GM12875 (cell line): ENCODE data around the gene OTOGL.

Source experiments
- H3K4me3 ChIP-seq: one replicate; pipeline ENCODE4 v1.5.1; 2011; ENCODE audit warnings: low read depth, low read length, control low read depth
- TF ChIP-seq, protein P1 (sequence below): IDR thresholded peaks from 2 replicates; pipeline ENCODE4 v1.5.1; 2011; ENCODE audit warnings: low read depth, mild to moderate bottlenecking, control low read depth, inconsistent platforms, low read length, moderate library complexity, borderline replicate concordance; ENCODE audit not compliant: insufficient read depth

OTOGL gene

DNA sequence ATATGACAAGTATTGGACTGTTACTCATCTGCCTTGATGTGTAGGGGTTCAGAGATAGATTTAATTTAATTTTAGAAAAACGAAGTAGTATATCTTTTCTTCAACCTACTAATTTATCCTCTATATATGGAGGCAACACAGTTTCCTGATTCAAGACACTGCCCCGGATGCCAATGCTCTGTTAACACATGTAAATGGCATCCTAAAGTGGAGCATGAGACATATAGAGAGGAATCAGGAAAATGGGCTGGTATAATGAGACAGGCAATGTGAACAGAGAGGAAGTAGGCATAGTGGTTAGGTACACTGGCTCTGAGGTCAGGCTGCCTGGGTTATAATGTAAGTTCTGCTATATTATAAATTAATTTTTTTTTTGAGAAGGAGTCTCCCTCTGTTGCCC is 85.6 kb downstream of the OTOGL start:
- TF ChIP-seq, protein P1, sequence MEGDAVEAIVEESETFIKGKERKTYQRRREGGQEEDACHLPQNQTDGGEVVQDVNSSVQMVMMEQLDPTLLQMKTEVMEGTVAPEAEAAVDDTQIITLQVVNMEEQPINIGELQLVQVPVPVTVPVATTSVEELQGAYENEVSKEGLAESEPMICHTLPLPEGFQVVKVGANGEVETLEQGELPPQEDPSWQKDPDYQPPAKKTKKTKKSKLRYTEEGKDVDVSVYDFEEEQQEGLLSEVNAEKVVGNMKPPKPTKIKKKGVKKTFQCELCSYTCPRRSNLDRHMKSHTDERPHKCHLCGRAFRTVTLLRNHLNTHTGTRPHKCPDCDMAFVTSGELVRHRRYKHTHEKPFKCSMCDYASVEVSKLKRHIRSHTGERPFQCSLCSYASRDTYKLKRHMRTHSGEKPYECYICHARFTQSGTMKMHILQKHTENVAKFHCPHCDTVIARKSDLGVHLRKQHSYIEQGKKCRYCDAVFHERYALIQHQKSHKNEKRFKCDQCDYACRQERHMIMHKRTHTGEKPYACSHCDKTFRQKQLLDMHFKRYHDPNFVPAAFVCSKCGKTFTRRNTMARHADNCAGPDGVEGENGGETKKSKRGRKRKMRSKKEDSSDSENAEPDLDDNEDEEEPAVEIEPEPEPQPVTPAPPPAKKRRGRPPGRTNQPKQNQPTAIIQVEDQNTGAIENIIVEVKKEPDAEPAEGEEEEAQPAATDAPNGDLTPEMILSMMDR = no peak

DNA sequence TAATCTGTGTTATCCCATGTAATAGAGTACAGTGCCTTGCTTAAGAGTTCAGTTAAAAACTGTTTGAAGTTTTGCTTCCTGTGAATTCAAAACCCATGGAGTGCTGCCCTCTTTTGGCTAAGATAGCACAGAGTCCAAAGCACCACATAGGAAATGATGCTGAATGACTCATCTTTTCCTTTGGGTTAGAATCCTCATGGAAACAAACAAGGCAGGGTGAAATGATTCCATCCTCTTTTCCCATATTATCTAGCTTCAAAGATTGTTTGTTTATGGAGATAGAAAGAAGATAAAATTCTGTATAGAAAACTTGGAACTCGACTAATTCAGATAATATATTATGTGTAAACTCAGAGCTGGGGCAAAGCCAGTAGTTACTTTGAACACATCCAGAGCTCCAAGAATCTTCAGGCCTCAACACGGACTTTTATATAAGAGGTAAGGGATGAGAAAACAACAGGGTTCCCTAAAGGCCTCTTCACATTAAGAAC is 87.4 kb downstream of the OTOGL start:
- H3K4me3 ChIP-seq = no peak overlapping the region
- TF ChIP-seq, protein P1 = peak; percentile 54

More for the DNA sequence above, 85.6 kb downstream of the OTOGL start:
- H3K4me3 ChIP-seq = no peak overlapping the region

DNA sequence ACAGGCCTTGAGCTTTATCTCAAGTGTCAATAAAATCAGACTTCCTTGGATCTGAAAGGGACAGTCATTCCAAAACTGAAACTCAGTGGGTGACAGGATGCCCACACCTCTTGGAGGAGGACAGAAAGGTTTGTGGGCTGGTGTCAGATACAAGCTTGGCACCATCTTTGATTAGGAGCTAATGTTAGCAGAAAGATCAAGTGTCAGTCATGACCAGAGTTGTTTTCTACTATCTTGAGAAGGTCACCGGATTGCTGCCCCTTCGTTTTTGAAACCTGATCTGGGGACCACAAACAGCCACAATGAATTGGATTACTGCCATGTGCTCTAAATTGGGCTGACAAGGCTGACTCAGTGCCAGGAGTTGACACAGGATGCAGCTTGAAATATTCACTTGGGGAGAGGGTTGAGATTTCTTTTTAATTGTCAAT is 88.3 kb downstream of the OTOGL start:
- TF ChIP-seq, protein P1 = no peak
- no peak overlapping the region for H3K4me3 ChIP-seq

DNA sequence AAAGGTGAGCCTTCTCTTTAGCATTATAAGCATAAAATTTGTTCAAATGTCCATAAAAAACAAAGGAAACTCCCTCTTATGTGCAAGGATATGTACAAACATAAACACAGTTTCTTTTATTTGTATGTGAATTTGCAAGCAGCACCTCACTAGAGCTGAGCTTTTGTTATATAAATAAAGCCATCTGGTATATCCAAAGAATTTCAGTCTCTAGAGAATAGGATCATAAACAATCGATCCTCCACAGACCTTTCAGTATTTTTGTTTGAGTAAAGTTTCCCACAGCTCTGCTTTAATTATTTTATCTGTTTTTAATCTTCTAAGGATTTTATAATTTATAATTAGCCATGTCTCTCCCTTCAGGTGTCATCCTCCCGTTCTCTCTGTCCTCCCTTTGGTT is 89.2 kb downstream of the OTOGL start:
- H3K4me3 ChIP-seq = no peak overlapping the region
- TF ChIP-seq, protein P1 = no peak

DNA sequence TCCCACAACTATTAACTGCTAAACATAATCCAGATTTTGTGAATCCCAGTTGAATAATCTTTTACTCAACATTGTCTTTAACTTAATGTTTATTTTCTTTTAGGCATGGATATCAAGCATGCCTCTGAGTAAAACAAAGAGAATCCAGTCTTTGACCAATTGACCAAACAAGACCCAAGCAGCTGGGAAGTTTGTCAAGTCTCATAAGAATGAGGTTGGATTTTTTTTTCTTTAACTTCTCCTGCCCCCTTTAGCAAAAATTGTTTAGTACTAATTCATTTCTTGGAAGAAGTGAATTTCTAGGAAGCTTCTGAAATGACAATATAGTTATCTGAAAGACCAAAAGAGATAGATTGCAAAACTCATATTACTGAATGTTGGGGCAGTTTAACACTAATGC is 89.9 kb downstream of the OTOGL start:
- H3K4me3 ChIP-seq = no peak overlapping the region
- TF ChIP-seq, protein P1 = no peak

DNA sequence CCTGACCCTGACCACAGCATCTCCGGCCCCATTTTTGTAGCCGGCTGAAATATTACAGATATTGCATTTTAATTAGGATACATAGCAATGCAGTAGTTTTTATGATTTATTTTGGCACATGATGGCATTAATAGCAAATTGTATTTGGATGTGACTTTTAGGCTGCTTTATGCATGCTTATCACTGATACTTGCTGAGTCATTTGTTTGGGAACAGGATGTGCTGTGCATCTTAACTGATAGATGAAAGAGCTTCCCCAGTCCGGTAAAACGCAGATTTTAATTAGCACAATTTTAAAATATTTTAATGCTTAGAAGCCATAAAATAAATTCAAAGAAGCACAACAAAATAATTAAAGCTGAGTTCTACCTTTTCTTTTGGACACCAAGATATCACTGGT is 90.7 kb downstream of the OTOGL start:
- no peak overlapping the region for H3K4me3 ChIP-seq
- TF ChIP-seq, protein P1 = no peak

DNA sequence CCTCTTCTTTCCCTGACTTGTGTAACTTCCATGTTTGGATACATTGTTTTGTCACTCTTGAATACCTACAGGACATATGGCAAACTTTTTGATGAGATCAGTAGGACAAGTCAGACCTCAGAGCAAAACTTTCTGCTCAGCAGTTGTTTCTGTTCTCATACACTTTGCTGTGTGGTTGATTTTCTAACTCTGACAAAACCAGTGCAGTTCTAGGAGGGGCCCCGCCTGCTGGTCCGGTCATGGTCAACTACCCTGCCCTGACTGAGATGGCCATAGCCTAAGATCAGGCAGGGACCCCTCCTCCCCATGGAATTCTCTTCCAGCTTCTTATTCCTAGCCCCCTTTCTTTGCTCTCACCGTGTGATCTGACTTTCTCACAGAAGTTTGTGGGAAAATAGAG is 92.8 kb downstream of the OTOGL start:
- TF ChIP-seq, protein P1 = no peak

More for the DNA sequence above, 92.8 kb downstream of the OTOGL start:
- no peak overlapping the region for H3K4me3 ChIP-seq
